ENCODE results near the gene FAM180B.
"Not testable (repeated sequence)": the region's sequence is repeated elsewhere in the genome, so short reads cannot be mapped to it uniquely, and the experiment has no call there.

The FAM180B gene

DNA sequence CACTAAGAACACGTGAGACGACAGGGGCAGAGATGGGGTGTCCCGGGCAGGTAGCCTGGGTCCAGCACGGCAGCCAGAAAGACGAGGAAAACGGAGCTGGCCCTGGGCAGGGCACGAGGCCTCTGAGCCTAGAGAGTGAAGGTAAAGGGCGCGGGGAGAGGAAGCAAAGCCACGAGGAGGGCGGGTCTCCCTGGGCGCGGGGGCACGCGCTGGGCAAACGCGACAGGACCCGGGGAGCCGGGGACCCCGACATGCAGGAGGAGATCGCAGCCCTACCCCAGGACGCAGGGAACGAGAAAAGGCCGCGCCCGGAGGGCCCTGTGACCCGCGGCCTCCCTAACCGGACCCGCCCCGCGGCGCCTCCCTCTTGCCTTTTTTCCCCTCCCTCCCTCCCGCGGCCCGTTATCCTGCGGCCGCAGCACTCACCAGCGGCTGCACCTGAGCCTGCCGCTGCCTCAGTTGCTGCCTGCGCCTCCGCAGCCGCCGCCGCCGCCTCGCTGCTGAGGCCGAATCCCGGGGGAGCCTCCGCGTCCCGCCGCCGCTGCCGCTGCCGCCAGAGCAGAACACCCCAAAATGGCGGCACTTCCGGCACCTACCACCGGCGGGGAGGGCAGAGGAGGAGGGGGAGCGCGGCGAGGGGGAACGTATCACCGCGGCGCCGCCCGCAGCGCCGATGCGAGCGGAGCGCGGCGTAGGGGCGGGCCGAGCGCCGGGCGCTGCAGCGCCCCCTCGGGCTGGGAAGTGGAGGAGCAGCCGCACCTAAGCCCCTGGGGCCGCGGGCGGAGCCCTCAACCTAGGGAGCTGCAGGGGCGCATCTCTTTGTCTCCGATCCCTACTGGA is 33.7 kb upstream of the FAM180B start, which contains the start of gene CELF1:
Gene CELF1, minus strand, starts transcription at position 567 of the 840 bp plus-strand sequence. CDS start 53,609 bp downstream, outside the sequence.
- H3K4me1 ChIP-seq (ENCODE audit: control insufficient read depth, insufficient read depth, low read length), result peaks cover 17% of the 10 kb centered on the region
- peak within 1 kb of the TSS; percentile 81 for H3K27ac ChIP-seq (ENCODE audit: low read length)
- H3K27me3 ChIP-seq (ENCODE audit: control insufficient read depth in 1 of 2, insufficient read depth in 2 of 2, low read length in 2 of 2), result no peaks in the 10 kb centered on the region
- peak within 1 kb of the TSS; percentile 83 to 94 for H3K9ac ChIP-seq (ENCODE audit: low read length in 2 of 2)
- peak within 1 kb of the TSS; percentile 96 to 98 for H3K4me3 ChIP-seq (ENCODE audit: low read length in 2 of 2)
- no peaks in the 10 kb centered on the region for H3K9me3 ChIP-seq (ENCODE audit: control insufficient read depth in 2 of 2, low read length in 2 of 2)
- H3K36me3 ChIP-seq (ENCODE audit: control insufficient read depth in 2 of 2, insufficient read depth in 2 of 2, low read length in 2 of 2), result no peaks in the 10 kb centered on the region

- Histone ChIP-seq H3K4me1 (ENCODE audit: control insufficient read depth, insufficient read depth, low read length) (peaks cover 17% of the 10 kb centered on the region), H3K4me3 (ENCODE audit: low read length in 2 of 2) (peak overlapping the region; percentile 96 to 98), H3K36me3 (ENCODE audit: control insufficient read depth in 2 of 2, insufficient read depth in 2 of 2, low read length in 2 of 2) (no peaks in the 10 kb centered on the region), H3K9me3 (ENCODE audit: control insufficient read depth in 2 of 2, low read length in 2 of 2) (no peaks in the 10 kb centered on the region), H3K27me3 (ENCODE audit: control insufficient read depth in 1 of 2, insufficient read depth in 2 of 2, low read length in 2 of 2) (no peaks in the 10 kb centered on the region), H3K27ac (ENCODE audit: low read length) (peak overlapping the region; percentile 81), H3K9ac (ENCODE audit: low read length in 2 of 2) (peak overlapping the region; percentile 70 to 73)
Observed at GRCh38 chr11:47553406-47553743, 33.1 kb upstream of the FAM180B start.

- not testable (repeated sequence) for H3K9ac ChIP-seq (ENCODE audit: low read length in 2 of 2); H3K4me1 ChIP-seq (ENCODE audit: control insufficient read depth, insufficient read depth, low read length); H3K27ac ChIP-seq (ENCODE audit: low read length); H3K36me3 ChIP-seq (ENCODE audit: control insufficient read depth in 2 of 2, insufficient read depth in 2 of 2, low read length in 2 of 2); H3K27me3 ChIP-seq (ENCODE audit: control insufficient read depth in 1 of 2, insufficient read depth in 2 of 2, low read length in 2 of 2); H3K9me3 ChIP-seq (ENCODE audit: control insufficient read depth in 2 of 2, low read length in 2 of 2); H3K4me3 ChIP-seq (ENCODE audit: low read length in 2 of 2)
Observed at GRCh38 chr11:47557004-47557403, 29.5 kb upstream of the FAM180B start.

DNA sequence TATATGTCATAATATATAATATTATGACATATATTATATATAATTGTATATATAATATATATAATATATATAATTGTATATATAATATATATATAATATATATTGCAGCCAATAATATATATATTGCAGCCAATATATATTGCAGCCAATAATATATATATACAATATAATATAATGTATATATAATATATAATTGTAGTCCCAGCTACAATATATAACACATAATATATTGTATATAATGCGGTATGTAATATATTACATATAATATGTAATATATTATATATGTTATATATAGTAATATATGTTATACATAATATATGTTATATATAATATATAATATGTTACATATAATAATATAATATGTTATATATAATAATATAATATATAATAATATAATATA is 27.8 kb upstream of the FAM180B start:
- Histone ChIP-seq H3K4me1 (ENCODE audit: control insufficient read depth, insufficient read depth, low read length) (no peaks in the 10 kb centered on the region), H3K9me3 (ENCODE audit: control insufficient read depth in 2 of 2, low read length in 2 of 2) (no peaks in the 10 kb centered on the region), H3K27ac (ENCODE audit: low read length) (no peak overlapping the region), H3K36me3 (ENCODE audit: control insufficient read depth in 2 of 2, insufficient read depth in 2 of 2, low read length in 2 of 2) (no peaks in the 10 kb centered on the region), H3K9ac (ENCODE audit: low read length in 2 of 2) (no peak overlapping the region), H3K4me3 (ENCODE audit: low read length in 2 of 2) (no peak overlapping the region), H3K27me3 (ENCODE audit: control insufficient read depth in 1 of 2, insufficient read depth in 2 of 2, low read length in 2 of 2) (no peaks in the 10 kb centered on the region)

DNA sequence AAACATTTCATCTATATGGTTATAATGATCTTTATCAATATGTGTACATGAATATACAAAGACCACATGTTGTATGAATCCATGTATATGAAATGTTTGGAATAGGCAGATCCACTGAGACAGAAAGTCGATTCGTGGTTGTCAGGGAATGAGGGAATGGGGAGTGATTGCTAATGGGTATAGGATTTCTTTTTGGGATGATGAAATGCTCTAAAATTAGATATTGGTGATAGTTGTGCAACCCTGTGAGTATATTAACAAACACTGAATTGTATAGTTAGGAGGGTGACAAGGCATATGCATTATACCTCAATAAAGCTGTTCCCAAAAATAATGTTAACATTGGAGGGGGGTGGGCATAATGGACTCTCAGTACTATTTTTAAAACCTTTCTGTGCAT is 26.1 kb upstream of the FAM180B start:
- Histone ChIP-seq H3K27me3 (ENCODE audit: control insufficient read depth in 1 of 2, insufficient read depth in 2 of 2, low read length in 2 of 2) (no peaks in the 10 kb centered on the region), H3K27ac (ENCODE audit: low read length) (no peak overlapping the region), H3K9ac (ENCODE audit: low read length in 2 of 2) (no peak overlapping the region), H3K9me3 (ENCODE audit: control insufficient read depth in 2 of 2, low read length in 2 of 2) (no peaks in the 10 kb centered on the region), H3K4me1 (ENCODE audit: control insufficient read depth, insufficient read depth, low read length) (peaks cover 5% of the 10 kb centered on the region), H3K36me3 (ENCODE audit: control insufficient read depth in 2 of 2, insufficient read depth in 2 of 2, low read length in 2 of 2) (no peaks in the 10 kb centered on the region), H3K4me3 (ENCODE audit: low read length in 2 of 2) (no peak overlapping the region)

GRCh38 chr11:47562393-47562792 is 24.1 kb upstream of the FAM180B start:
- not testable (repeated sequence) for H3K9me3 ChIP-seq (ENCODE audit: control insufficient read depth in 2 of 2, low read length in 2 of 2); H3K9ac ChIP-seq (ENCODE audit: low read length in 2 of 2); H3K4me3 ChIP-seq (ENCODE audit: low read length in 2 of 2); H3K27ac ChIP-seq (ENCODE audit: low read length); H3K27me3 ChIP-seq (ENCODE audit: control insufficient read depth in 1 of 2, insufficient read depth in 2 of 2, low read length in 2 of 2); H3K36me3 ChIP-seq (ENCODE audit: control insufficient read depth in 2 of 2, insufficient read depth in 2 of 2, low read length in 2 of 2)
- H3K4me1 ChIP-seq (ENCODE audit: control insufficient read depth, insufficient read depth, low read length), result peaks cover 15% of the 10 kb centered on the region

DNA sequence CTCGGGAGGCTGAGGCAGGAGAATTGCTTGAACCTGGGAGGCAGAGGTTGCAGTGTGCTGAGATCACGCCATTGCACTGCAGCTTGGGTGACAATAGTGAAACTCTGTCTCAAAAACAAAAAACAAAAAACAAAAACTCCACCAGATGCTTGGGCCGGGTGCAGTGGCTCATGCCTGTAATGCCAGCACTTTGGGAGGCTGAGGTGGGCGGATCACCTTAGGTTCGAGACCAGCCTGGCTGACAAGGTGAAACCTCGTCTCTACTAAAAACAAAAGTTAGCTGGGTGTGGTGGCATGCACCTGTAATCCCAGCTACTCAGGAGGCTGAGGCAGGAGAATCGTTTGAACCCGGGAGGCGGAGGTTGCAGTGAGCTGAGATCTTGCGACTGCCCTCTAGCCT is 22.1 kb upstream of the FAM180B start:
- H3K9me3 ChIP-seq (ENCODE audit: control insufficient read depth in 2 of 2, low read length in 2 of 2); H3K9ac ChIP-seq (ENCODE audit: low read length in 2 of 2); H3K27ac ChIP-seq (ENCODE audit: low read length); H3K27me3 ChIP-seq (ENCODE audit: control insufficient read depth in 1 of 2, insufficient read depth in 2 of 2, low read length in 2 of 2); H3K36me3 ChIP-seq (ENCODE audit: control insufficient read depth in 2 of 2, insufficient read depth in 2 of 2, low read length in 2 of 2): not testable (repeated sequence)
- peaks cover 15% of the 10 kb centered on the region for H3K4me1 ChIP-seq (ENCODE audit: control insufficient read depth, insufficient read depth, low read length)
- H3K4me3 ChIP-seq (ENCODE audit: low read length in 2 of 2), result peak overlapping the region in 1 of 2 donors; percentile 88

GRCh38 chr11:47564933-47565339 is 21.5 kb upstream of the FAM180B start:
- H3K27me3 ChIP-seq (ENCODE audit: control insufficient read depth in 1 of 2, insufficient read depth in 2 of 2, low read length in 2 of 2), result no peaks in the 10 kb centered on the region
- H3K9ac ChIP-seq (ENCODE audit: low read length in 2 of 2), result peak overlapping the region; percentile 81 to 92
- peaks cover 3 to 7% of the 10 kb centered on the region in 2 donors for H3K36me3 ChIP-seq (ENCODE audit: control insufficient read depth in 2 of 2, insufficient read depth in 2 of 2, low read length in 2 of 2)
- H3K4me3 ChIP-seq (ENCODE audit: low read length in 2 of 2), result peak overlapping the region; percentile 86 to 88
- peaks cover 15% of the 10 kb centered on the region for H3K4me1 ChIP-seq (ENCODE audit: control insufficient read depth, insufficient read depth, low read length)
- no peaks in the 10 kb centered on the region for H3K9me3 ChIP-seq (ENCODE audit: control insufficient read depth in 2 of 2, low read length in 2 of 2)
- H3K27ac ChIP-seq (ENCODE audit: low read length), result peak overlapping the region; percentile 74

GRCh38 chr11:47565340-47566148 is 20.9 kb upstream of the FAM180B start, which contains the start of gene PTPMT1:
PTPMT1 (plus strand) TSS chr11:47565599; CDS start chr11:47565623, 24 bp downstream.
- peaks cover 7 to 8% of the 10 kb centered on the region in 2 donors for H3K36me3 ChIP-seq (ENCODE audit: control insufficient read depth in 2 of 2, insufficient read depth in 2 of 2, low read length in 2 of 2)
- H3K4me3 ChIP-seq (ENCODE audit: low read length in 2 of 2), result peak within 1 kb of the TSS; percentile 86 to 88
- H3K9ac ChIP-seq (ENCODE audit: low read length in 2 of 2), result peak within 1 kb of the TSS; percentile 81 to 92
- peak within 1 kb of the TSS; percentile 74 for H3K27ac ChIP-seq (ENCODE audit: low read length)
- H3K27me3 ChIP-seq (ENCODE audit: control insufficient read depth in 1 of 2, insufficient read depth in 2 of 2, low read length in 2 of 2), result no peaks in the 10 kb centered on the region
- no peaks in the 10 kb centered on the region for H3K9me3 ChIP-seq (ENCODE audit: control insufficient read depth in 2 of 2, low read length in 2 of 2)
- H3K4me1 ChIP-seq (ENCODE audit: control insufficient read depth, insufficient read depth, low read length), result peaks cover 15% of the 10 kb centered on the region

- Histone ChIP-seq H3K4me3 (ENCODE audit: low read length in 2 of 2) (peak overlapping the region; percentile 86 to 88), H3K9ac (ENCODE audit: low read length in 2 of 2) (peak overlapping the region; percentile 81 to 92), H3K27ac (ENCODE audit: low read length) (peak overlapping the region; percentile 74), H3K36me3 (ENCODE audit: control insufficient read depth in 2 of 2, insufficient read depth in 2 of 2, low read length in 2 of 2) (peaks cover 7 to 12% of the 10 kb centered on the region in 2 donors), H3K9me3 (ENCODE audit: control insufficient read depth in 2 of 2, low read length in 2 of 2) (no peaks in the 10 kb centered on the region), H3K27me3 (ENCODE audit: control insufficient read depth in 1 of 2, insufficient read depth in 2 of 2, low read length in 2 of 2) (no peaks in the 10 kb centered on the region), H3K4me1 (ENCODE audit: control insufficient read depth, insufficient read depth, low read length) (peaks cover 15% of the 10 kb centered on the region)
Observed at GRCh38 chr11:47566149-47566698, 20.3 kb upstream of the FAM180B start.
